IPS-18a (cell line): ENCODE data around the gene IFI27L1.

Experiments
- H3K27ac ChIP-seq: one replicate; pipeline ENCODE4 v1.5.1; 2013; ENCODE audit warnings: low read length
- H3K27me3 ChIP-seq: one replicate; pipeline ENCODE4 v1.6.1; 2013; ENCODE audit warnings: mild to moderate bottlenecking, low read length; ENCODE audit not compliant: control insufficient read depth, insufficient read depth
- H3K36me3 ChIP-seq: one replicate; pipeline ENCODE4 v1.6.1; 2013; ENCODE audit warnings: low read depth, low read length; ENCODE audit not compliant: control insufficient read depth
- H3K4me1 ChIP-seq: one replicate; pipeline ENCODE4 v1.6.1; 2013; ENCODE audit warnings: low read depth, low read length; ENCODE audit not compliant: control insufficient read depth
- H3K4me3 ChIP-seq: one replicate; pipeline ENCODE4 v1.5.1; 2013; ENCODE audit warnings: low read length
- H3K9ac ChIP-seq: one replicate; pipeline ENCODE4 v1.6.1; 2013; ENCODE audit warnings: mild to moderate bottlenecking, low read length, moderate library complexity
- H3K9me3 ChIP-seq: one replicate; pipeline ENCODE4 v1.6.1; 2013; ENCODE audit warnings: low read depth, low read length; ENCODE audit not compliant: control insufficient read depth

The IFI27L1 gene

DNA sequence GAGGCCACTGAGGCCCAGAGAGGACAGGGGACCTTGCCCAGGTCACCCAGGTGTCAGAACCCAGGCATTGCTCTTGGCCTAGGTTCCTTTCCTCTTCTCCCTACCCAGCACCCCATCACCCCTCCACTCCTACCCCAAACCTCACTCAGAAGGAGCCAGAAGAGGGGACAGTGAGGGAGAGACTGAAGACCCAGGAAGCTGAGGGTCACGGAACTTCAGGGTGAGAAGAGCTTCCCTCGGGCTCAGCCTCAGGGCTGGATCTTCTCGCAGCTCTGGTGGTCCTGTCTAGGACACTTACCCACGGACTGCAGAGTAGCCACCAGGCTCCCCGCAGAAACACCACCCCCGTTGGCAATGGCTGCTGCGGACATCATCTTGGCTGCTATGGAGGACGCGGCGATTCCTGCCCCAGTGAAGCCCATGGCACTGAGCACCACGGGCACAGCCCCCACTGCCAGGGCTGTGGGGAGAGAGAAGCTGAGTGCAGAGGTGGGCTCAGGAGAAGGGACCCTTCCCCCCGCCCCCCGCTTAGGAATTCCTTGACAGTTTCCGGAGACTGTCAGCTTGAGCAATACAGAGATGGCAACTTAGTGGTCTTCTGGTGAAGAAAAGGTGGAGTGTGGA is 47.2 kb downstream of the IFI27L1 start:
- Histone ChIP-seq H3K27me3 (no peaks in the 10 kb centered on the region), H3K9ac (no peak overlapping the region), H3K4me3 (peak overlapping the region; percentile 81)

GRCh38 chr14:94129111-94129757 is 48.1 kb downstream of the IFI27L1 start, which contains the start of gene IFI27L2:
Gene IFI27L2, minus strand, starts transcription at chr14:94129604. Its CDS starts 40 bp downstream, at chr14:94129564.
- Histone ChIP-seq H3K27ac (no peak within 1 kb of the TSS), H3K9ac (peak within 1 kb of the TSS; percentile 6), H3K9me3 (no peaks in the 10 kb centered on the region), H3K27me3 (no peaks in the 10 kb centered on the region), H3K4me1 (peaks cover 8% of the 10 kb centered on the region), H3K4me3 (peak within 1 kb of the TSS; percentile 81), H3K36me3 (no peaks in the 10 kb centered on the region)

More for the DNA sequence above, 47.2 kb downstream of the IFI27L1 start:
- Histone ChIP-seq H3K36me3 (no peaks in the 10 kb centered on the region), H3K4me1 (peaks cover 8% of the 10 kb centered on the region), H3K9me3 (no peaks in the 10 kb centered on the region), H3K27ac (no peak overlapping the region)

GRCh38 chr14:94129758-94130414 is 48.8 kb downstream of the IFI27L1 start:
- Histone ChIP-seq H3K27me3 (no peaks in the 10 kb centered on the region), H3K9me3 (no peaks in the 10 kb centered on the region), H3K4me3 (peak overlapping the region; percentile 81), H3K27ac (no peak overlapping the region), H3K4me1 (peaks cover 8% of the 10 kb centered on the region), H3K9ac (peak overlapping the region; percentile 6), H3K36me3 (no peaks in the 10 kb centered on the region)

GRCh38 chr14:94132285-94132887 is 51.3 kb downstream of the IFI27L1 start:
- Histone ChIP-seq H3K9me3 (peaks cover 4% of the 10 kb centered on the region), H3K27ac (no peak overlapping the region), H3K4me3 (no peak overlapping the region), H3K9ac (no peak overlapping the region), H3K27me3 (no peaks in the 10 kb centered on the region), H3K36me3 (no peaks in the 10 kb centered on the region), H3K4me1 (peaks cover 8% of the 10 kb centered on the region)

DNA sequence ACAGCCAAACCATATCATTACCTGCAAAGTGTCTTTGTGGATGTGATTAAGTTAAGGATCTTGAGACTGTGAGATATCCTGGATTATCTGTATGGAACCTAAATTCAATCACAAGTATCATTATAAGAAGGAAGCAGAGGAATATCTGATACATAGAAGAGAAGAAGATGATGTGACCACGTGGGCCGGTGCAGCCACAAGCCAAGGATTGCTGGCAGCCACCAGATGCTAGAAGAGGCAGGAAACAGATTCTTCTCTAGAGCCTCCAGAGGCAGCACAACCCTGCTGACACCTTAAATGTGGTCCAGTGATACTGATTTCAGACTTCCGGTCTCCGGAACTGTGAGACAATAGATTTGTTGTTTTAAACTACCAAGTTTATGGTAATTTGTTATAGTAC is 54.4 kb downstream of the IFI27L1 start:
- peaks cover 8% of the 10 kb centered on the region for H3K4me1 ChIP-seq
- no peak overlapping the region for H3K9ac ChIP-seq
- peaks cover 4% of the 10 kb centered on the region for H3K9me3 ChIP-seq
- no peak overlapping the region for H3K4me3 ChIP-seq
- H3K27ac ChIP-seq, result no peak overlapping the region
- H3K36me3 ChIP-seq, result no peaks in the 10 kb centered on the region
- no peaks in the 10 kb centered on the region for H3K27me3 ChIP-seq

DNA sequence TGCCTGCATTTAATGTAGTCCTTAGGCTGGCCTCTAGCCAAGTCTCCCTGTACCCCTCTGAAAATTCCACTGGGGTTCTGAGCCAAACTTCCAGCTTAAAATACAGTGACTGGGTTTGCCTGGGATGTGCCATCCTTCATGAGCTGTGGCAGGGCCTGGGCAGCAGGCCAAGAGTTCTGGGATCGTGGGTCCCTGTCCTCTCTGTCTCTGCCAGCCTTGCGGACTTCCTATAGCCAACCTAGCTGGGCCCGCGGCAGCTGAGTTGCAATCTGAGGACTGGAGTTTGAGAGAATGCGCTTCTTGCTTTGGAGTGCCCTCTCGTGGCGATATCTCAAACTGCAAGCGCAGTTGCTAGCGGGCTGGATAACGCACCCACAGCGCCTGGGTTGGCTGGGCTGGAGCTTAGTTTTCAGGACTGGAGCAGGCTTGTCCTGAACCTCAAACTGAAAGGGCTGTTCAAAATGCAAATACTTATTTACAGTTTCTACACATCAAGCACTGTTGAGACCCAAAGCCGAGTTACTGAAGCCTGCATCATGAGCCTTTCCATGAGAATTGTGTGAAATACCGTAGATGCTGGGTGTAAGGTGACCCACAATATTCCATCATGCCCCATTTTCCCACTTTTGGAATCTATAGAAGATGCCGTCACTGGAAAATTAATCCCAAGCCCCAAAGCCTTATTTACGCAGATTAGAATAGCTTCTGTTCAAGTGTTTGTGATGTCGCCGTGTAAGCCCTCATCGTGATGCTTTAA is 55.6 kb downstream of the IFI27L1 start:
- H3K9me3 ChIP-seq, result peaks cover 4% of the 10 kb centered on the region
- H3K36me3 ChIP-seq, result no peaks in the 10 kb centered on the region
- H3K27me3 ChIP-seq, result no peaks in the 10 kb centered on the region
- peaks cover 7% of the 10 kb centered on the region for H3K4me1 ChIP-seq
- no peak overlapping the region for H3K9ac ChIP-seq
- no peak overlapping the region for H3K4me3 ChIP-seq
- H3K27ac ChIP-seq, result no peak overlapping the region

- Histone ChIP-seq H3K4me3 (no peak overlapping the region), H3K36me3 (no peaks in the 10 kb centered on the region), H3K27me3 (no peaks in the 10 kb centered on the region), H3K9ac (no peak overlapping the region), H3K9me3 (peaks cover 4% of the 10 kb centered on the region), H3K27ac (no peak overlapping the region), H3K4me1 (peaks cover 7% of the 10 kb centered on the region)
Observed at GRCh38 chr14:94138251-94138650, 57.1 kb downstream of the IFI27L1 start.

DNA sequence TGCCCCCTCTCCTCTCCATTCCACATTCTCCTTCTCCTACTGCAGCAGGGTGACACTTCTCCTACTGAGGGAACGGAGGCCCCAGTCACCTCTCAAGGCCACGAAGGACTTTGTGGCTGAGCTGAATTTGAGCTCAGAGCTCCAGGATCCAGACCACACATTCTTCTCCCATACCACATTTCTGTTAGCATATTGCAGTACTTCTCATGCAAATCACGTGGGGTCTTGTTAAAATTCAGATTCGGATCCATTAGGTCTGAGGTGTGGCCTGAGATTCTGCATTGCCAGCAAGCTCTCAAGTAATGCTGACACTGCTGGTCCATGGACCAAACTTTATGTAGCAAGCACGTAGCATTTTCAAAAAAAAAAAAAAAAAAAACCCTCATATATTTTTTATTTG is 57.9 kb downstream of the IFI27L1 start:
- Histone ChIP-seq H3K36me3 (no peaks in the 10 kb centered on the region), H3K9ac (no peak overlapping the region), H3K4me3 (no peak overlapping the region), H3K9me3 (peaks cover 4% of the 10 kb centered on the region), H3K4me1 (peaks cover 7% of the 10 kb centered on the region), H3K27me3 (no peaks in the 10 kb centered on the region), H3K27ac (no peak overlapping the region)

- H3K36me3 ChIP-seq, result no peaks in the 10 kb centered on the region
- H3K9ac ChIP-seq, result no peak overlapping the region
- no peak overlapping the region for H3K27ac ChIP-seq
- peaks cover 7% of the 10 kb centered on the region for H3K4me1 ChIP-seq
- H3K9me3 ChIP-seq, result peaks cover 4% of the 10 kb centered on the region
- H3K27me3 ChIP-seq, result no peaks in the 10 kb centered on the region
- no peak overlapping the region for H3K4me3 ChIP-seq
Observed at GRCh38 chr14:94139421-94139820, 58.3 kb downstream of the IFI27L1 start.

DNA sequence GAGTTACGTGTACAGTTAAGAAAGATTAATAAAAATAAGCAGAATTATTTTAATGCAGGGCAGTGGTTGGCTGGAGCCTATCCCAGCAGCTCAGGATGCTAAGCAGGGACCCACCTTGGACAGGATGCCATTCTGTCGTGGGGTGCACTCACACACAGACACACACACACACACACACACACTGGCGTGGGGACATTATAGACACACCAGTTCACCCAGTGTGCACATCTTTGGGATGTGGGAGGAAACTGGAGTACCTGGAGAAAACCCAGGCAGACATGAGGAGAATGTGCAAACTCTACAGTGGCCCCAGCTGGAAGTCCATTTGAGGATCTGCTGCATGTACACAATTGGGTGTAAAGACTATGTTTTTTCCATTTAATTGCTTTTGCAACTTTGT is 61.1 kb downstream of the IFI27L1 start:
- no peak overlapping the region for H3K27ac ChIP-seq
- no peaks in the 10 kb centered on the region for H3K27me3 ChIP-seq
- no peaks in the 10 kb centered on the region for H3K9me3 ChIP-seq

GRCh38 chr14:94142836-94143235 is 61.7 kb downstream of the IFI27L1 start:
- no peaks in the 10 kb centered on the region for H3K36me3 ChIP-seq
- peaks cover 11% of the 10 kb centered on the region for H3K4me1 ChIP-seq
- H3K27me3 ChIP-seq, result no peaks in the 10 kb centered on the region

More for the DNA sequence above, 61.1 kb downstream of the IFI27L1 start:
- H3K36me3 ChIP-seq, result no peaks in the 10 kb centered on the region
- peaks cover 11% of the 10 kb centered on the region for H3K4me1 ChIP-seq
- H3K9ac ChIP-seq, result no peak overlapping the region
- no peak overlapping the region for H3K4me3 ChIP-seq

More at GRCh38 chr14:94142836-94143235, 61.7 kb downstream of the IFI27L1 start:
- Histone ChIP-seq H3K27ac (no peak overlapping the region), H3K4me3 (no peak overlapping the region), H3K9ac (no peak overlapping the region), H3K9me3 (no peaks in the 10 kb centered on the region)
